ENCODE results near the gene FOXK1. TPM values are rescaled to one million over a fixed set of nuclear protein-coding genes. Genes with fewer than 3 reads are reported as not detected.
A peak's percentile ranks its signal among the peaks of the same experiment; 100 is the strongest.

The FOXK1 gene
- total and polyA plus RNA-seq, 12 donors, result 4.8 to 63.1 (median 36.1) TPM

DNA sequence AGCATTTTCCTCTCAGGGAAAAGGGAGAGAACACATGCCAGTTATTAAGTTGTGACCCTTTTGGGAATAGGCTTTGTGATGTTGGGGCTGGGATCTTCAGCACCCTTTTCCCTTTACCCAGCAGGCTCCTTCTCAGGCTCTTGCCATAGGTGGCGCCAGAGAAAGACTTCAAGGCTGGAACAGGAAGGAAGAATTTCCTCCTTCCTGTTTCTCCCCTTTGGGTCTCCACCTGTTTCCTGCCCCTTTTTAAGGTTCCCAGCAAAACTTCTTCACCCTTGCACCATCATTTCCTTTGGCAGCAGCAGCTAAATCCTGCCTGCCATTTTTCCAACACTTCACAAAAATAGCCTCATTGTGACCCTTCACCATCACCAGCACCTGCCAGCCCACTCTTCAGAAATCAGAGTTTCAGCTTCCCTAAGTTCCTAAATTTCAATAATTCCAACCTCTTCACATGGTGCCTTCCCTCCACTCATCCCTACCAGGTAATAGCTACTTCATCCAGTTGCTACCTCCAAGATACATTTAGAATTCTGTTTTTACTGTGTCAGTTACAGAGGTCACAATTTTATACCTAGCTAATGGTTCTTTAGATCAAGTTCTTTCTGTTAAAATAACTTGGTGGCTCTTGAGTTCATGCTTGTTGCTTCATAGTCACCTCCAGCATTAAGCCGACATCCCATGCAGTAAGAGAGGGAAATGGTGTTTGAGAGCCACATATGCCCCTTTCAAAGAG is 22.4 kb upstream of the FOXK1 start:
- H3K36me3 ChIP-seq (replicated peaks in 1 of 2), result no peaks in the 10 kb centered on the region
- intact Hi-C loops (cut with DNase I), result no loop called here
- no peaks in the 10 kb centered on the region for H3K27me3 ChIP-seq
- H3K27ac ChIP-seq, result no peak overlapping the region
- no peak for TF ChIP-seq POLR2A (IDR thresholded peaks at IDR 0.05)
- TF ChIP-seq, protein P1, sequence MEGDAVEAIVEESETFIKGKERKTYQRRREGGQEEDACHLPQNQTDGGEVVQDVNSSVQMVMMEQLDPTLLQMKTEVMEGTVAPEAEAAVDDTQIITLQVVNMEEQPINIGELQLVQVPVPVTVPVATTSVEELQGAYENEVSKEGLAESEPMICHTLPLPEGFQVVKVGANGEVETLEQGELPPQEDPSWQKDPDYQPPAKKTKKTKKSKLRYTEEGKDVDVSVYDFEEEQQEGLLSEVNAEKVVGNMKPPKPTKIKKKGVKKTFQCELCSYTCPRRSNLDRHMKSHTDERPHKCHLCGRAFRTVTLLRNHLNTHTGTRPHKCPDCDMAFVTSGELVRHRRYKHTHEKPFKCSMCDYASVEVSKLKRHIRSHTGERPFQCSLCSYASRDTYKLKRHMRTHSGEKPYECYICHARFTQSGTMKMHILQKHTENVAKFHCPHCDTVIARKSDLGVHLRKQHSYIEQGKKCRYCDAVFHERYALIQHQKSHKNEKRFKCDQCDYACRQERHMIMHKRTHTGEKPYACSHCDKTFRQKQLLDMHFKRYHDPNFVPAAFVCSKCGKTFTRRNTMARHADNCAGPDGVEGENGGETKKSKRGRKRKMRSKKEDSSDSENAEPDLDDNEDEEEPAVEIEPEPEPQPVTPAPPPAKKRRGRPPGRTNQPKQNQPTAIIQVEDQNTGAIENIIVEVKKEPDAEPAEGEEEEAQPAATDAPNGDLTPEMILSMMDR (IDR thresholded peaks at IDR 0.05), result peak in 1 of 6 experiments; percentile 10
- H3K4me1 ChIP-seq (replicated peaks in 1 of 2), result no peaks in the 10 kb centered on the region
- no peak for DNase-seq
- no peak overlapping the region for H3K4me3 ChIP-seq
- H3K9me3 ChIP-seq (replicated peaks in 1 of 3), result no peaks in the 10 kb centered on the region
- WGBS, 4 donors, result 70 to 83% (median 79%) methylated on average over 2 of the region's 2 CpGs

DNA sequence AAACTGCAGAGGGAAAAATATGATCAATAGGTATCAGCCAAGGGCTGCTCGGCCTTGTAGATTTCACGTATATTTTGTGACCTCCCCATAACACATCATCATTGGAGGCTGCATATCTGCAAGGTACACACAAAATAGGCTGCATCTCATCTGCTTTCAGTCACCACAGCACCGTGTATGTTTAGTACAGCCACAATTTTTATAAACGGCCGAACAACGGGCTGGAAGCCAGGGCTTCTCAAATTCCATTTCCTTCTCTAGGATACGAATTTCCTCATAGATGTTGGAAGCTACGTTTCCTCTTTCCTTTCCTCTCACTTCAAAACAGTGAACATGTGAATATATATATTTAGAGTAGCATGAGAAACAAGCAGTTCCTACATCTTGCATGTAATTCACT is 20.2 kb upstream of the FOXK1 start:
- Histone ChIP-seq H3K27me3 (no peaks in the 10 kb centered on the region), H3K9me3 (replicated peaks in 1 of 3) (no peaks in the 10 kb centered on the region), H3K27ac (no peak overlapping the region), H3K4me3 (no peak overlapping the region), H3K4me1 (replicated peaks in 1 of 2) (no peaks in the 10 kb centered on the region), H3K36me3 (replicated peaks in 1 of 2) (no peaks in the 10 kb centered on the region)
- 49 to 63% (median 52%) methylated on average over 8 of the region's 8 CpGs for WGBS, 4 donors
- intact Hi-C loops (cut with DNase I), result no loop called here
- DNase-seq, result no peak
- TF ChIP-seq, protein P1 (IDR thresholded peaks at IDR 0.05), result no peak
- no peak for TF ChIP-seq POLR2A (IDR thresholded peaks at IDR 0.05)

GRCh38 chr7:4663239-4664018 is 18.7 kb upstream of the FOXK1 start:
- Histone ChIP-seq H3K27ac (no peak overlapping the region), H3K27me3 (no peaks in the 10 kb centered on the region), H3K36me3 (replicated peaks in 1 of 2) (no peaks in the 10 kb centered on the region), H3K4me1 (replicated peaks in 1 of 2) (no peaks in the 10 kb centered on the region), H3K9me3 (replicated peaks in 1 of 3) (no peaks in the 10 kb centered on the region), H3K4me3 (no peak overlapping the region)
- intact Hi-C loops (cut with DNase I), result no loop called here
- DNase-seq, result no peak
- 83 to 87% (median 86%) methylated on average over 17 of the region's 17 CpGs for WGBS, 4 donors
- no peak for TF ChIP-seq POLR2A (IDR thresholded peaks at IDR 0.05)
- TF ChIP-seq, protein P1 (IDR thresholded peaks at IDR 0.05), result no peak

GRCh38 chr7:4665661-4666060 is 16.4 kb upstream of the FOXK1 start:
- H3K27ac ChIP-seq, result peak overlapping the region in 2 of 5 donors; percentile 11 to 13
- TF ChIP-seq, protein P1 (IDR thresholded peaks at IDR 0.05), result no peak
- no peak for TF ChIP-seq POLR2A (IDR thresholded peaks at IDR 0.05)
- DNase-seq, result no peak
- no peaks in the 10 kb centered on the region for H3K4me1 ChIP-seq (replicated peaks in 1 of 2)
- 41 to 57% (median 51%) methylated on average over 2 of the region's 2 CpGs for WGBS, 4 donors
- no peaks in the 10 kb centered on the region for H3K9me3 ChIP-seq (replicated peaks in 1 of 3)
- no peaks in the 10 kb centered on the region for H3K36me3 ChIP-seq (replicated peaks in 1 of 2)
- no peaks in the 10 kb centered on the region for H3K27me3 ChIP-seq
- H3K4me3 ChIP-seq, result no peak overlapping the region
- intact Hi-C loops (cut with DNase I), result no loop called here

All from adrenal gland (tissue), 12 donors.